Loucy (cell line): ENCODE measurements around the gene IDS.

Experiments used
- H2AFZ ChIP-seq: fragments of 200-600 bp; sonication (generic); 2 replicates; pipeline ENCODE4 v1.6.0; 2016; ENCODE audit warnings: antibody characterized with exemption, mild to moderate bottlenecking, low read length, moderate library complexity
- H3F3A ChIP-seq: fragments of 200-600 bp; 2 replicates; pipeline ENCODE4 v1.6.0; 2016; ENCODE audit warnings: antibody characterized with exemption, low read depth, mild to moderate bottlenecking
- H3K27me3 ChIP-seq: fragments of 200-600 bp; sonication (generic); 2 replicates; pipeline ENCODE4 v1.6.1; 2014; ENCODE audit warnings: low read length, mild to moderate bottlenecking; ENCODE audit not compliant: insufficient read depth, poor library complexity, severe bottlenecking
- H3K36me3 ChIP-seq: fragments of 200-600 bp; sonication (generic); 2 replicates; pipeline ENCODE4 v1.6.1; 2016; ENCODE audit warnings: low read length; ENCODE audit not compliant: insufficient read depth
- H3K4me1 ChIP-seq: fragments of 200-600 bp; sonication (generic); 2 replicates; pipeline ENCODE4 v1.5.1; 2014; ENCODE audit warnings: low read length, mild to moderate bottlenecking; ENCODE audit not compliant: insufficient read depth, poor library complexity, severe bottlenecking
- H3K4me2 ChIP-seq: fragments of 200-600 bp; sonication (generic); 2 replicates; pipeline ENCODE4 v1.6.0; 2014; ENCODE audit warnings: antibody characterized with exemption, low read length, low read depth, mild to moderate bottlenecking; ENCODE audit not compliant: poor library complexity, severe bottlenecking
- H3K4me3 ChIP-seq: fragments of 200-600 bp; sonication (generic); 2 replicates; pipeline ENCODE4 v1.5.1; 2014; ENCODE audit warnings: low read length, mild to moderate bottlenecking, mixed read lengths; ENCODE audit not compliant: poor library complexity, severe bottlenecking
- H3K79me2 ChIP-seq: fragments of 200-600 bp; sonication (generic); 2 replicates; pipeline ENCODE4 v1.6.1; 2014; ENCODE audit warnings: low read length; ENCODE audit not compliant: insufficient read depth
- H3K9ac ChIP-seq: fragments of 200-600 bp; sonication (generic); 2 replicates; pipeline ENCODE4 v1.6.0; 2014; ENCODE audit warnings: mild to moderate bottlenecking, low read depth, low read length, moderate library complexity; ENCODE audit not compliant: poor library complexity, severe bottlenecking
- H3K9me2 ChIP-seq: fragments of 200-600 bp; sonication (generic); replicated peaks from 2 replicates; pipeline ENCODE4 v1.6.1; 2016; ENCODE audit warnings: low read depth, low read length, mixed read lengths
- H3K9me3 ChIP-seq: fragments of 200-600 bp; sonication (generic); 2 replicates; pipeline ENCODE4 v1.6.1; 2014; ENCODE audit warnings: mild to moderate bottlenecking, antibody characterized with exemption, low read length, low read depth; ENCODE audit not compliant: insufficient read depth
- H4K20me1 ChIP-seq: fragments of 200-600 bp; sonication (generic); 2 replicates; pipeline ENCODE4 v1.6.0; 2014; ENCODE audit warnings: antibody characterized with exemption, low read length, mild to moderate bottlenecking; ENCODE audit not compliant: insufficient read depth, poor library complexity, severe bottlenecking
- CTCF ChIP-seq: fragments of 200-600 bp; sonication (generic); conservative IDR thresholded peaks from 2 replicates; pipeline ENCODE4 v1.5.1; 2014; ENCODE audit warnings: mild to moderate bottlenecking, antibody characterized with exemption, low read length
- EZH2phosphoT487 ChIP-seq: fragments of 200-600 bp; IDR thresholded peaks from 2 replicates; pipeline ENCODE4 v1.6.1; 2018; ENCODE audit warnings: antibody characterized with exemption, mild to moderate bottlenecking, moderate library complexity, borderline replicate concordance

The IDS gene

GRCh38 chrX:149518236-149518635 lies 13.1 kb upstream of the IDS start:
- no peak overlapping the region for H2AFZ ChIP-seq
- no peaks in the 10 kb centered on the region for H3K79me2 ChIP-seq
- peaks cover 44% of the 10 kb centered on the region for H3K4me1 ChIP-seq
- H3K27me3 ChIP-seq: no peaks in the 10 kb centered on the region
- no peaks in the 10 kb centered on the region for H3K36me3 ChIP-seq
- no peak overlapping the region for H3K4me2 ChIP-seq
- H3F3A ChIP-seq: no peaks in the 10 kb centered on the region
- no peak overlapping the region for H3K4me3 ChIP-seq
- no peaks in the 10 kb centered on the region for H3K9me3 ChIP-seq
- no peak overlapping the region for H3K9ac ChIP-seq
- no peaks in the 10 kb centered on the region for H3K9me2 ChIP-seq
- TF ChIP-seq CTCF (no peak), EZH2phosphoT487 (no peak)
- H4K20me1 ChIP-seq: no peaks in the 10 kb centered on the region

- TF ChIP-seq CTCF (no peak), EZH2phosphoT487 (no peak)
- Histone ChIP-seq H3K4me2 (no peak overlapping the region), H3K4me1 (peaks cover 50% of the 10 kb centered on the region)
Measured at GRCh38 chrX:149517308-149517707, 12.2 kb upstream of the IDS start.

GRCh38 chrX:149516604-149517003 lies 11.5 kb upstream of the IDS start:
- H3K27me3 ChIP-seq: no peaks in the 10 kb centered on the region
- H4K20me1 ChIP-seq: no peaks in the 10 kb centered on the region
- no peaks in the 10 kb centered on the region for H3K36me3 ChIP-seq
- H3K4me2 ChIP-seq: no peak overlapping the region
- H3K79me2 ChIP-seq: no peaks in the 10 kb centered on the region
- H3K4me1 ChIP-seq: peaks cover 52% of the 10 kb centered on the region
- no peak overlapping the region for H2AFZ ChIP-seq
- no peaks in the 10 kb centered on the region for H3K9me2 ChIP-seq
- no peak overlapping the region for H3K4me3 ChIP-seq
- H3K9me3 ChIP-seq: no peaks in the 10 kb centered on the region
- no peaks in the 10 kb centered on the region for H3F3A ChIP-seq
- no peak for TF ChIP-seq CTCF
- TF ChIP-seq EZH2phosphoT487: no peak
- H3K9ac ChIP-seq: no peak overlapping the region

More at GRCh38 chrX:149517308-149517707, 12.2 kb upstream of the IDS start:
- no peaks in the 10 kb centered on the region for H3K27me3 ChIP-seq
- H3K9me3 ChIP-seq: no peaks in the 10 kb centered on the region
- H3K4me3 ChIP-seq: no peak overlapping the region
- H4K20me1 ChIP-seq: no peaks in the 10 kb centered on the region
- no peak overlapping the region for H3K9ac ChIP-seq
- no peak overlapping the region for H2AFZ ChIP-seq
- H3F3A ChIP-seq: no peaks in the 10 kb centered on the region
- no peaks in the 10 kb centered on the region for H3K79me2 ChIP-seq
- H3K36me3 ChIP-seq: no peaks in the 10 kb centered on the region
- no peaks in the 10 kb centered on the region for H3K9me2 ChIP-seq
